ENCODE data around the gene ELOVL4.

Gene ELOVL4

GRCh38 chr6:79984261-79984660 lies 36.9 kb upstream of the ELOVL4 start:
- DNase-seq: no peak
- no peaks in the 10 kb centered on the region for H3K27me3 ChIP-seq
- H3K36me3 ChIP-seq: no peaks in the 10 kb centered on the region
- no peak overlapping the region for H3K4me3 ChIP-seq (ENCODE audit: low read depth, low read length)
- TF ChIP-seq CTCF (IDR thresholded peaks at IDR 0.05; ENCODE audit: low read depth, low read length): no peak
- no peaks in the 10 kb centered on the region for H3K9me3 ChIP-seq
- H3K4me1 ChIP-seq: no peaks in the 10 kb centered on the region

GRCh38 chr6:79981652-79982051 lies 34.3 kb upstream of the ELOVL4 start:
- TF ChIP-seq CTCF (IDR thresholded peaks at IDR 0.05; ENCODE audit: low read depth, low read length): no peak
- DNase-seq: no peak
- H3K27me3 ChIP-seq: no peaks in the 10 kb centered on the region
- no peak overlapping the region for H3K4me3 ChIP-seq (ENCODE audit: low read depth, low read length)
- no peaks in the 10 kb centered on the region for H3K9me3 ChIP-seq
- H3K36me3 ChIP-seq: no peaks in the 10 kb centered on the region
- H3K4me1 ChIP-seq: no peaks in the 10 kb centered on the region

GRCh38 chr6:79971193-79971592 lies 23.8 kb upstream of the ELOVL4 start:
- Histone ChIP-seq H3K9me3 (no peaks in the 10 kb centered on the region; the same call in 1 of the 2 replicates), H3K4me1 (no peaks in the 10 kb centered on the region), H3K36me3 (no peaks in the 10 kb centered on the region), H3K4me3 (ENCODE audit: low read depth, low read length) (no peak overlapping the region), H3K27me3 (no peaks in the 10 kb centered on the region)
- no peak for DNase-seq
- no peak for TF ChIP-seq CTCF (IDR thresholded peaks at IDR 0.05; ENCODE audit: low read depth, low read length)

GRCh38 chr6:79969784-79970183 lies 22.4 kb upstream of the ELOVL4 start:
- no peaks in the 10 kb centered on the region for H3K27me3 ChIP-seq
- no peak for DNase-seq
- no peak overlapping the region for H3K4me3 ChIP-seq (ENCODE audit: low read depth, low read length)
- no peaks in the 10 kb centered on the region for H3K36me3 ChIP-seq
- no peaks in the 10 kb centered on the region; the same call in 1 of the 2 replicates for H3K9me3 ChIP-seq
- H3K4me1 ChIP-seq: no peaks in the 10 kb centered on the region
- TF ChIP-seq CTCF (IDR thresholded peaks at IDR 0.05; ENCODE audit: low read depth, low read length): no peak

GRCh38 chr6:79967178-79967577 lies 19.8 kb upstream of the ELOVL4 start:
- Histone ChIP-seq H3K9me3 (no peaks in the 10 kb centered on the region; the same call in 1 of the 2 replicates), H3K4me1 (no peaks in the 10 kb centered on the region), H3K36me3 (no peaks in the 10 kb centered on the region), H3K27me3 (no peaks in the 10 kb centered on the region), H3K4me3 (ENCODE audit: low read depth, low read length) (no peak overlapping the region)
- no peak for DNase-seq
- TF ChIP-seq CTCF (IDR thresholded peaks at IDR 0.05; ENCODE audit: low read depth, low read length): no peak

GRCh38 chr6:79964607-79965081 lies 17.3 kb upstream of the ELOVL4 start:
- DNase-seq: no peak
- H3K4me1 ChIP-seq: no peaks in the 10 kb centered on the region

More at GRCh38 chr6:79964607-79965081, 17.3 kb upstream of the ELOVL4 start:
- no peaks in the 10 kb centered on the region for H3K36me3 ChIP-seq
- H3K27me3 ChIP-seq: no peaks in the 10 kb centered on the region
- H3K4me3 ChIP-seq (ENCODE audit: low read depth, low read length): no peak overlapping the region
- no peak for TF ChIP-seq CTCF (IDR thresholded peaks at IDR 0.05; ENCODE audit: low read depth, low read length)
- no peaks in the 10 kb centered on the region for H3K9me3 ChIP-seq
